SKM-1 (cell line): ENCODE results near the gene HEATR3.

Experiments
- DNase-seq: peaks from one replicate; lab custom pipeline; 2025; ENCODE audit not compliant: unreplicated experiment; lab: John Stamatoyannopoulos, UW

HEATR3 gene, protein sequence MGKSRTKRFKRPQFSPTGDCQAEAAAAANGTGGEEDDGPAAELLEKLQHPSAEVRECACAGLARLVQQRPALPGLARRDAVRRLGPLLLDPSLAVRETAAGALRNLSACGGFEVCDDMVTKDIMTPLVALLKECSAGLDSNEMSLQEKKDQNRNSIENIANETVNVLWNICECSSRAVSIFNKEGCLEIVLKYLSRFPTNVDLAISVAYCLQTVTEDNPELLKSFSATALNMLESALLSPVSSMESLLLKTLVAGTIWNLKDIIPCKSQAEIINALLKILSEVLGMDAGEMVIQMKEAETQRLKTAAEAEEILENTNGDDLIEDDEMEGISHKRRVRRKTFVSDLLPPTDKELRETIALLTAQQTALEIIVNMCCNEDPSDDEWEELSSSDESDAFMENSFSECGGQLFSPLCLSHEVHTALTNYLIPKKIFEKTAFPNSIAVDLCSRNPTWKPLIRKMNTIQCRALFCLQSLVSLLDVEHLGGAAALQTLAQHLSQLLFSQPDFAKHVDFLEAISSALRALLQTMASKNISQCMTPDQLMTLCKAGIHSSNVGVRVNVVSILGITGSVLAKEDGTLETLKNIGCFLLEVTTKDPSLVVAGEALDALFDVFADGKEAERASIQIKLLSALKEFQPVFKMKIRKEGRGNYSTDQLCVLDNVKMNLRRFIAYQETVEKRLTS

DNA sequence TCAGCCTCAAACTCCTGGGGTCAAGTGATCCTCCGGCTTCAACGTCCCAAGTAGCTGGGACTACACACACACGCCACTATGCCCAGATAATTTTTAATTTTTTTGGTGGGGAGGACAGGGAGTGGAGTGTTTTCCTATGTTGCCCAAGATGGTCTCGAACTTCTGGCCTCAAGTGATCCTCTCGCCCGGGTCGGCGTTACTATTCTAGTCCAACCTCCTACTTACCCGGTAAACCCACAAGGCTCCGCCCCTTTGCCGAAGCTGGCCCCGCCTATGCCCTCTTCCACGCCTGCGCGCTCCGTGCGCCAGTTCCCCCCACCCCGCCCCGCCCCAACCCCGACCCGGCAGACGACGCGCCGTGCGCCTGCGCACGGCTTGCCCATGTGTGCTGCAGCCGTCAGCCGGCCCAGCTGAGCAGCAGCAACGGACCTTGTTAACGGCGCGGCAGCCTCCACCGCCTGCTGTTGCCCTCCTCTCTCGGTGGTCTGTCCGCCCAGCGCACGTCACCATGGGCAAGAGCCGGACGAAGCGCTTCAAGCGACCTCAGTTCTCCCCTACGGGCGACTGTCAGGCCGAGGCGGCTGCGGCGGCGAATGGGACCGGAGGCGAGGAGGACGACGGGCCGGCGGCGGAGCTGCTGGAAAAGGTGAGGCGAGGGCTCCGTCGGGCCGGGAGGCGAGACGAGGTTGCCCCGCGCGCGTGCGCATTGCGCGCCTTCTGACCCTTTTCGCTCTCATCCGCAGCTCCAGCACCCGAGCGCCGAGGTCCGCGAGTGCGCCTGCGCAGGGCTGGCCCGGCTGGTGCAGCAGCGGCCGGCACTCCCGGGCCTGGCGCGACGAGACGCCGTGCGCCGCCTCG is at the start of gene HEATR3:
TSS of gene HEATR3 (plus strand) at position 347 of the 858 bp plus-strand sequence. CDS start at position 509, 162 bp downstream.
- DNase-seq = peak; percentile 73

DNA sequence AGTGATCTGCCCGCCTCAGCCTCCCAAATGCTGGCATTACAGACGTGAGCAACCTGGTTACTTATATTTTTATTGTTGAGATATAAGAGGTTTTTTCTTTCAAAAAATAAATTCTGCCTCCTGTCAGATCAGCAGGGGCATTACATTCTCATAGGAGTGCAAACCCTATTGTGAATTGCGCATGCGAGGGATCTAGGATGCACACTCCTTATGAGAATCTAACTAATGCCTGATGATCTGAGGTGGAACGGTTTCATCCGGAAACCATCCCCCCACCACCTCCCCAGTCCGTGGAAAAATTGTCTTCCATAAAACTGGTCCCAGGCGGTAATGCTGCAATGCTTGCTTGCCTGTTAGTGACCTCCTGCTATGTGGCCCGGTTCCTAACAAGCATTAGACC is 48.2 kb upstream of the HEATR3 start:
- no peak for DNase-seq

DNA sequence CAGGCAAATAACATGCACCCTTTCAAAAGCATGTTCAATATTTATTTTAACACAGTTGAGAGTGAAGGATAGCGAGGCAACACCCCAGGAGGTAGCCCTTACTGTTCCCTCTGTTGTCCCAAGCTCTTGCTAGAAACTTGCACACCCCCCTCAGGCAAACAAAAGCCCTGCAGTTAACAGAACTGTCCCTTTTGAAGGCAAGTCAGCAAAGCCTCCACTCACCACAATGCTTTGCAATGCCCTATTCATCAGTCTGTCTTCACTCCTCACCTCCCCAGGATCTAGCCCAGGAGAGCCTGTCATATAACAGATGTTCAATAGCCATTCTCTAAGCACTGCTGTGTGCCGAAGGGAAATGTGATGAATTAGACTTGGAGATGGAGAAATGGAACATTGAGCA is 44.2 kb upstream of the HEATR3 start:
- DNase-seq = no peak

DNA sequence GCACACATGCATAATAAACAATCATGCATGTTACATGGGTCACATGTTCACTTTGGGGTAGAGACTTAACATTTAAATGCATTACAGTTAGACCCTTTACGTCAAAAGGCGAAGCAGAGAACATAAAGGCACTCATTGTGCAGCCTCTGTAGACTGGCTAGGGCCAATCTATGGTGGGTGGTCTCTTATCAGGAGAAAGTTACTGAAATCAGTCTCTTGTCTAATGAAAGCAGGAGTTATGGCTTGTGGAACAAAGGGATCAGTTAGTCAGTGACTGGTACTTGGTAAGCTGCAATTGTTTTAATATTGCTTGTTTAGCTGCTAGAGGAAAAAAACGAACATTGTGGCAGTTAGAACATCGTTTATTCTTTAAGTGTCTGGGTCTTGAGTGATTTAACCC is 42.1 kb upstream of the HEATR3 start:
- no peak for DNase-seq

DNA sequence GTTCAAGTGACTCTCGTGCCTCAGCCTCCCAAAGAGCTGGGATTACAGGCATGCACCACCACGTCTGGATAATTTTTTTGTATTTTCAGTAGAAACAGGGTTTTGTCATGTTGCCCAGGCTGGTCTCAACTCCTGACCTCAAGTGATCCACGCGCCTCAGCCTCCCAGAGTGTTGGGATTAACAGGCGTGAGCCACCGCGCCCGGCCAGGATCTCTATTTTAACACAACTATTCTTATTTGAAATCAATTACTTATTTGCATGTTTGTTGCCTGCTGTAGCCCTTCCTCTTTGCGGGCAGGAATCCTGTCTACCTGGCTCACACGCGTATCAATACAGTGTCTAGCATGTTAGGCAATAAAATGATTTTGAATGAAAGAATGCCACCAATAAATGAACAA is 41.6 kb upstream of the HEATR3 start:
- DNase-seq = no peak

DNA sequence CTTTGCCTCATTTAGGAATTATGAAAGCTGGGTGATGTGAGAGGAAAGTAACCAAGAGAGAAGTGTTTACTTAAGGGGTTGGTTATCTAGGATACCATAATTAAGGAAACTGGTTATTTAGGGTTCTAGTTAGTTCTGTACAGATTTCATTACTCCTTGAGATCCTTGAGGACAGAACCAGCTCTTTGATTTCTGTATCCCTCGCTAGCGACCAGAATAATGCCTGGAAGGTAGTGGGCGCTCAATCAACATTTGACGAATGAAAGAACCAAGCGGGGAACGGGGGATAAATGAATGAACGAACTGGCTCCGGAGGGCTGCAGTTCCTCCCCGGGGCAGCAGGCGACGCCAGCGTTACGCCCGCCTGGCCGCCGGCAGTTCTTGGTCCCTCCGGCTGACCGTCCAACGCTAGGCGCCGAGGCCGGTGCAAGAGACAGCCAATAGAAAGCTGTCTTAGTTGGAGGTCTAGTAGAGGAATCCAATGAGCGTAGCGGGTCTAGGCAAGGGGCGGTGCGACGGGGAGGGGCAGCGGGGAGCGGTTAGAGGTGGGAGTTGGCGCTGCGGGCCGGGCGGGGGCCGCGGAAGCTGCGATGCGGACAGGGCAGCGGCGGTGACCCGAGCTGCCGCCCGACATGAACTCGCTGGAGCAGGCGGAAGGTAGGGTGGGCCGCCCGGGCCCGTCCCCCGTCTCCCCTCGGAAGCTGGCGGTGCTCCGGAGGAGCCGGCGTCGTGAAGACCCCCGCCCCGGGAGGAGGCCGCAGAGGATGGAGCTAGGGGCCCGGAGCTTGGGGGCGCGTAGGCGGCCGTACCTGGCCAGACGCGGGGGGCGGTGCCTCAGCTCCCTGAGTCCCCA is 40.9 kb upstream of the HEATR3 start, which contains the start of gene CNEP1R1:
TSS of gene CNEP1R1 (plus strand) at position 542 of the 853 bp plus-strand sequence. CDS start at position 633, 91 bp downstream.
- peak; percentile 89 for DNase-seq

DNA sequence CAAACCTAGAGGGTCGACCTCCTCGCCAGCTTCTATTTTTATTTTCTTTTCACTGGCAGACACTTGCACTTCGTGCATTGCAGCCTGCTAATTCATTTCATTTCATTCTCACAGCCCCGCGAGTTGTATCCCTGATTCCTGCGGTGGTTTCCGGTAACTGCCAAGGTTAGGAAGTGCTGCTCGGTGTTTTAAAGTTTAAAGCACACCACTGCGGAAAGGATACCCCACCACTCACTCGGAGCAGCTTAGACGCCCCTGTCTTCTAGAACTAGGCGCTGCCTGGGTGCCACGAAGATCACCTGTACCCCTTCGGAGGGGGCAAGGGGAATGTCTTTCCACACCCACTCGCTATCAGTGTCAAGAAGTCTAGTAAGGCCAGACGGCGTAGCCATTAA is 40.2 kb upstream of the HEATR3 start:
- DNase-seq = no peak

DNA sequence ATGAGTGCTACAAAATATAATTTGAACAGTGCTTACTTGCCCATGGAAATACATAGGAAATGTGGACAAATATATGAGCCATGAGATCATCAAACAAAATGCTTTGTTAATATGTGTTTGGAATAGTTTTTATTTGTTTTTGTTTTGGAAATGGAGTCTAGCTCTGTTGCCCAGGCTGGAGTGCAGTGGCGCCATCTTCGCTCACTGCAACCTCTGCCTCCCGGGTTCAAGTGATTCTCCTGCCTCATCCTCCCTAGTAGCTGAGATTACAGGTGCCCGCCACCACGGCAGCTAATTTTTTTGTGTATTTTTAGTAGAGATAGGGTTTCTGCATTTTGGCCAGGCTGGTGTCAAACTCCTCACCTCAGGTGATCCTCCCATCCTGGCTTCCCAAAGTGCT is 37.9 kb upstream of the HEATR3 start:
- DNase-seq = no peak

DNA sequence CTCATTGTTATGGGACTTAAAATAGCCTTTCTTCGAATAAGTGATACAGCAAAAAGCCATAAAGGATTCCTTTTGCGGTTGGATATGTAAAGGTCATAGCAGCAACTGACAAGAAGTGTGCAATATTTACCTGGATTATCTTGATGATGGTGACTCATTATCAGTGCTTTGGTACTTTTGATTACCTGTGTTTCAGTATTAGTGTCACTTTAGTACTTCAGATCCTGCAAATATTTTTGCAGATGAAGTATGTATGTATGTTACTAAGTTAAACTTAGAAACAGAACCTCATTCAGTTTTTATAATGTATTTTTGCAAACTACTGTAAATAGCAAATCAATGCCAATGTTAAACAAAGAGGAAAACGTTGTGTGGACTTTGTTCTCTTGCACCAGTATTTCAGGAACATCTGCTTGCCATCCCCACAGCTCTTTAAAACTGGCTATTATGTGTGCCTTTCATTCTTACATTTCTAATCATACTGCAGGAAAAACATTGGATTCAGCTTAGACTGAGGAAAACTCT is 30.2 kb upstream of the HEATR3 start:
- DNase-seq = no peak

DNA sequence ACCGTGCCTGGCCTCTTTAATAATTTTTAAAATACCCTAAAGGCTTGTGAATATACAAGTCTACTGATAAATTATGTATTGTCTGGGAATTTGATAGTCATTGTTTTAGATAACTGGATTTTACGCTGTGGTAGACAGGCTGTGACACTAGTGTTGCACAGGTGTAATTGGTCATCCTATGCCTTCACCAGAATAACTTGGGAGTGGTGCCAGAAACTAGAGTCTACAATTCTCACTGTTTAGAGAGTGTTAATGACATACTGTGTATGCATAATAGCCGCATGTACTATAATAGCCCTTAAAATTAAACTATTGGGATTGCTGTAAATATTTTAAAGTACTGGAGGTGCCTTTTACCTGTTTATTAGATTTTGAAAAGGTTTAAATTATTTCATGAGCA is 29.3 kb upstream of the HEATR3 start:
- no peak for DNase-seq

DNA sequence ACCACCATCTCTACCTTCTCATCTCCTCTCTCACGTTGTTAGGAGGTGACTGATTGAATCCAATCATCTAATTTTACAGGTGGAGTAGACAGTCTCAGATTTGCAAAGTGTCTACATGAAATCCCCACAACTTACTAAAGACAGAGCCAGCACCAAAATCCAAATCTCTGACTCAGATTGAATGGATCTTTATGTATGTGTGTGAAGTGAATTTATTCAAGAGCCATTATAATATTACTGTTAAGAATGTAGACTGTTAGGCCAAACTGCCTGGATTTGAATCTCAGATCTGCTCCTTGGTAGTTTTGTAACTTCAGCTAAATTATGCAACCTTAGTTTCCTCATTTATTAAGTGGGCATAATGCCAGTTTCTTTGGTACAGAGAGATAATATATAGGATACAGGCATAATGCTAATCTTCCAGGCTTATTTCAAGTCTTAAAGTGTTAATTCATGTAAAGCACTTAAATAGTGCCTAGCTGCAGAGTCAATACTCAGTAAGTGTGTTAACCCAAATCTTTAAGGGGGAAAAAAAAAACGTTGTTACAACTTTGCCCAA is 28.0 kb upstream of the HEATR3 start:
- peak; percentile 49 for DNase-seq

DNA sequence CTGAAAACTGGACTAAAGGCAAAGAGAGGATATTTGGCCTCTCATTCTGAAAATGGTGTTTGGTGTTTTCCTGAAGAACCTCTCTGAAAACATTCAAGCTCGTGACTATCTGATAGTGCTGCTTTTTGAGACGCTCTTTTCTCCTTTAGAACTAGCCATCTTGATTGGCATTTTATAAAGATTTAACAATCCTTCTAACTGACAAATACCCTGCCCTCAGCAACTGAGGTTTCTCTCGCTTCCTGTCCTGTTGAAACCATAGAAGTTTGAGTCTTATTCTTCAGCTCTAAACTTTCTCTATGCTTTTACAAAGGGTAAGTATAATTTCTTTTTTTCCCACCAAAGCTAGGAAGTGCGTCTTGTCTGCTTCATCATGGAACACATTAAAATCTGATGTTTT is 27.5 kb upstream of the HEATR3 start:
- DNase-seq = no peak

DNA sequence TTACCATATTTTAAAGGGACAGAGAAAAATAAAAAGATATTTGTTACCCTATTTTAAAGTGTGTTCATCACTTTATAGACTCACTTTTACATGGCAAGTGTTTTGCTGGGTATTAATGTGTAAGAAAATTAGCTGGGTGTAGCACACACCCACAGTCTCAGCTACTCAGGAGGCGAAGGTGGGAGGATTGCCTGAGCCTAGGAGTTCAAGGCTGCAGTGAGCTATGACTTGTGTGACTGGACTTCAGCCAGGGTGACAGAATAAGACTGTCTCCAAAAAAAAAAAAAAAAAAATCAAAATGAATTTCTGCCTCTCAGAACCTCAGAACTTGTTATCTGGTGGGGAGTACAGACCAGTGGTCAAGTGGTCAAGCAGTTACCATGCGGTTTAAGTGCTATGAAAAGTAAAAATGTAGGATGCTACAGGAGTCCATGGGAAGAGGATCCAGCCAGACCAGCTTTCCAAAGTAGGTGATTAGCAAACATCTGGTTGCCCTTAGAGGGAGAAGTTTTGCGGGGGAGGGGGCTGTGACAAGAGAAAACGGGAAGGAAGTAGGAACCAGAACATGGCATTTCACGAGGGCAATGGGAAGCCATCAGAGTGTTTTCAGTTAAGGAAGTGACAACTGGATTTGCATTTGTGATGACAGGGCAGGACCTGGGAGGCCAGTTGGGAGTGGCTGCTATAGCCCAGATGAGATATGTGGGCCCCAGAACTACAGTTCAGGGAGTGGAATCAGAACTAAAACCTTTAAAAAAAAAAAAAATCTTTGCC is 26.8 kb upstream of the HEATR3 start:
- peak; percentile 87 for DNase-seq

DNA sequence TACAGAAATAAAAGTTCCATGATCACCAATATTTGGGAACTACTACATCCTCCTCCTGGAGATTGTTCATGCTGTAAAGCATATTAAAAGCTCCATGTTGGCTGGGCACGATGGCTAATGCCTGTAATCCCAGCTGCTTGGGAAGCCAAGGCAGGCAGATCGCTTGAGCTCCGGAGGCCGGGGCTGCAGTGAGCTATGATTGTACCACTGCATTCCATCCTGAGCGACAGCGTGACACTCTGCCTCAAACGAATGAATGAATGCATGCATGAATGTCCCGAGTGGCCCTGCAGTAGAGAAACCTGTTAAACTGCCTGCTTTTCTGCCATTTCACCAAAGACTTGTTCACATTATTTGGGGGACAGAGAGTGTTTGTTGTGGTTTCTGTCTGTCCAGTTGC is 25.8 kb upstream of the HEATR3 start:
- no peak for DNase-seq

DNA sequence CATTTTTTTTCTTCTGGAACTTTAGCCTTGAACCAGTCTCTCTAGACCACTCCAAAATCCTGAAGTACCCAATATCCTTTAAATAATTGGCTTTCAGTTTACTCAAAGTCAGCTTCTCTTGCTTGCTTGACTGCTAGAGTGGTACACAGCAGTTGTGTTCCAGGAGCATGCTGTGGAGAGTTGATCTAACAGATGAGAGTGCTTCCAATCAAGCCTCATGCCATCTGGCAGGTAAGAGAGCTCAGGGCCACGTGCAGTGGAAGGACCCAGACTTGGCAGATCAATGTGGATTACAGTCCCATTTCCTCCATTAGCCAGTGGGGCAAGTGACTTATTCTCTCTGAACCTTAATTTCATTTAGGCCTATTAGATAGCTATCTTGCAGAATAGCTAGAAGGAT is 25.1 kb upstream of the HEATR3 start:
- DNase-seq = no peak

DNA sequence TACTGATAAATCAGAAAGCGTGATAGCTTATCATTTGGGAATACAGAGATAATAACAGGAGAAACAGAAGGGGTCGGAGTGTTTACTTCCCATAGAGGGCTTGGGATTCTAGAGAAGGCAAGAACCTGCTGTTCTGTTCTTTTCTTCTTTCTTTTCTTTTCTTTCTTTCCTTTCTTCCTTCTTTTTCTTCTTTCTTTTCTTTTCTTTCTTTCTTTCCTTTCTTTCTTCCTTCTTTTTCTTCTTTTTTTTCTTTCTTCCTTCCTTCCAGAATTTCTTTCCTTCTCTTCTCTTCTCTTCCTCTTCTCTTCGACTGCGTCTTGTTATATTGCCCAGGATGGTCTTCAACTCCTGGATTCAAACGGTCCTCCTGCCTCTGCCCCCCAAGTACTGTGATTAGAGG is 22.4 kb upstream of the HEATR3 start:
- no peak for DNase-seq

DNA sequence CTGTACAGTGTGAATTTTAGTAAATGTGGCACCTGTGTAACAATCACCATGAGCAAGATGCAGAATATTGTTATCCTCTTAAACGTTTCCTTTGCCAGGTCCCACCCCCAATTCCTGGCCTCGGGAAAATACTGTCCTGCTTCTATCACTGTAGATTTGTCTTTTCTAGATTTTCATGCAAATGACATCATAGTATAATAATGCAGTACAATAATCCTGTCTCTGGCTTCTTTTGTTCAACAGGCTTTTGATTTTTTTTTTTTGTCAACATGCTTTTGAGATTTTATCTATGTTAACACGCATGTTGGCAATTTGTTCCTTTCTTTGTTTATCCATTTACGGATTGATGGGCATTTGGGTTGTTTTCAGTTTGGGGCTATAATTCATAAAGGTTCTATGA is 20.4 kb upstream of the HEATR3 start:
- DNase-seq = no peak

DNA sequence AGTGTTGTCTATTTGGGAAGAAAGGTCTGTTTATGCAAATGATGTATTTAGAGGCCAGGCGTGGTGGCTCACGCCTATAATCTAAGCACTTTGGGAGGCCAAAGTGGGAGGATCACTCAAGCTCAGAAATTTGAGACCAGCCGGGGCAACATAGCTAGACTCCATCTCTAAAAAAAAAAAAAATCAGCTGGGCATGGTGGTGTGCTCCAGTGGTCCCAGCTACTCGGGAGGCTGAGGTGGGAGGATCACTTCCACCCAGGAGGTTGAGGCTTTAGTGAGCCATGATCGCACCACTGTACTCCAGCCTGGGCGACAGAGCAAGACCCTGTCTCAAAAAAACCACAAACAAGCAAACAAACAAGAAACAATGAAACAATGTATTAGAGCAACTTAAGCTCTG is 18.9 kb upstream of the HEATR3 start:
- no peak for DNase-seq

DNA sequence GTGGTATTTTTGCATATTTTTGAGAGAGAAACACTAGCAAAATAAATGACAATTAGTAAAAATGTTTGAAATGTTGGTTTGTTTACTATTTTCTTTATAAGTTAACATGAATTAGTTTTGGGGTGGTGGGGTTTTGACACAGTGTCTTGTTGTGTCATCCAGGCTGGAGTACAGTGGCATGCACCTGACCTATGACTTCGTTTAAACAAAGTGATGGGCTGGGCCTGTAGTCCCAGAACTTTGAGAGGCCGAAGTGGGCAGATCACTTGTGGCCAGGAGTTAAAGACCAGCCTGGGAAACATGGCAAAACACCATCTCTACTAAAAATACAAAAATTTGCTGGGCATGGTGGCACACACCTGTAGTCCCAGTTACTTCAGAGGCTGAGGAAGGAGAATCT is 17.9 kb upstream of the HEATR3 start:
- DNase-seq = no peak
